AG08395 (cell line): Measurements from ENCODE around the gene KCNT2.

Experiments used
- DNase-seq: peaks from one replicate; pipeline ENCODE4 v3.0.0; 2012; ENCODE audit warnings: mixed read lengths, low spot score

KCNT2 gene

GRCh38 chr1:196399713-196400112 lies 208.5 kb downstream of the KCNT2 start:
- no peak for DNase-seq

GRCh38 chr1:196393742-196394141 lies 214.5 kb downstream of the KCNT2 start:
- DNase-seq = peak; percentile 29

- DNase-seq = no peak
Observed at GRCh38 chr1:196393282-196393681, 215.0 kb downstream of the KCNT2 start.

GRCh38 chr1:196387766-196388165 lies 220.5 kb downstream of the KCNT2 start:
- DNase-seq = peak; percentile 4

GRCh38 chr1:196385109-196385508 lies 223.1 kb downstream of the KCNT2 start:
- no peak for DNase-seq

GRCh38 chr1:196382383-196382782 lies 225.9 kb downstream of the KCNT2 start:
- no peak for DNase-seq

GRCh38 chr1:196381544-196381943 lies 226.7 kb downstream of the KCNT2 start:
- no peak for DNase-seq

- no peak for DNase-seq
Observed at GRCh38 chr1:196380316-196380715, 227.9 kb downstream of the KCNT2 start.

GRCh38 chr1:196377811-196378210 lies 230.4 kb downstream of the KCNT2 start:
- no peak for DNase-seq

- no peak for DNase-seq
Observed at GRCh38 chr1:196376630-196377328, 231.5 kb downstream of the KCNT2 start.

GRCh38 chr1:196373798-196374197 lies 234.4 kb downstream of the KCNT2 start:
- no peak for DNase-seq

GRCh38 chr1:196372896-196373536 lies 235.2 kb downstream of the KCNT2 start:
- DNase-seq = peak; percentile 11

- DNase-seq = no peak
Observed at GRCh38 chr1:196367838-196368237, 240.4 kb downstream of the KCNT2 start.

- peak; percentile 3 for DNase-seq
Observed at GRCh38 chr1:196366817-196367495, 241.3 kb downstream of the KCNT2 start.

GRCh38 chr1:196361112-196361714 lies 247.0 kb downstream of the KCNT2 start:
- DNase-seq = peak; percentile 3

GRCh38 chr1:196357913-196358312 lies 250.3 kb downstream of the KCNT2 start:
- no peak for DNase-seq

GRCh38 chr1:196355206-196355786 lies 252.9 kb downstream of the KCNT2 start:
- DNase-seq = peak; percentile 25

- DNase-seq = no peak
Observed at GRCh38 chr1:196344453-196344852, 263.8 kb downstream of the KCNT2 start.

GRCh38 chr1:196324345-196324744 lies 283.9 kb downstream of the KCNT2 start:
- DNase-seq = no peak

GRCh38 chr1:196323869-196324268 lies 284.4 kb downstream of the KCNT2 start:
- DNase-seq = no peak

- DNase-seq = no peak
Observed at GRCh38 chr1:196319301-196319700, 288.9 kb downstream of the KCNT2 start.
